GM12872 (cell line): ENCODE results near the gene C12orf75.

ENCODE experiments used
- TF ChIP-seq, protein P1 (sequence below): IDR thresholded peaks from 3 replicates; pipeline ENCODE4 v1.5.1; 2011; ENCODE audit warnings: low read depth, mild to moderate bottlenecking, low read length, moderate library complexity; ENCODE audit not compliant: insufficient read depth

C12orf75 gene

DNA sequence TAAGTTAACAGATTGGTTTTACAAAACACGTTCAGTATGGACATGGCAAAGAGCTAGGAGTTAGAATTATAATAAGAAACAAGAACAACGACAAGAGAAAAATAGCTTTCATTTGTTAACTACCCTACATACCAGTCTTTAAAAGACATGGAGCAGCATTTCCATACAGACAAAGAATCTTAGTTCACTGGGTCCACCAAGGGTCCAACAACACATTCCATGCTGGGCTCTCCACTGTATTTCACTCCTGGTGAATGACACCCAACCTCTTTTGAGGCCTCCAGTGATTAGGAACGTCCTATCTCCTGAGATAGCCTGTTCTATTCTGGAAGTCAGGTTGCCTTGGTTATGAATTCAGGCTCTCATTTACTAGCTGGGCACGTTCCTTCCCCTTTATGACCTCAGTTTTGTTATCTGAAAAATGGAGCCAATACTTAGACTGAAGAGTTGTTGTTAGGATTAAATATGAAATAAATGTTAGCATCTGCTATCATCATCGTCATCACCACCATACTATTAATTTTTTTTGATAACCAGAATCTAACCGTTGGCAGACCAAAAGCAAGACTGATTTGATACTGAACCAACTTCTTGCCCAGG is 37.7 kb downstream of the C12orf75 start:
- TF ChIP-seq, protein P1, sequence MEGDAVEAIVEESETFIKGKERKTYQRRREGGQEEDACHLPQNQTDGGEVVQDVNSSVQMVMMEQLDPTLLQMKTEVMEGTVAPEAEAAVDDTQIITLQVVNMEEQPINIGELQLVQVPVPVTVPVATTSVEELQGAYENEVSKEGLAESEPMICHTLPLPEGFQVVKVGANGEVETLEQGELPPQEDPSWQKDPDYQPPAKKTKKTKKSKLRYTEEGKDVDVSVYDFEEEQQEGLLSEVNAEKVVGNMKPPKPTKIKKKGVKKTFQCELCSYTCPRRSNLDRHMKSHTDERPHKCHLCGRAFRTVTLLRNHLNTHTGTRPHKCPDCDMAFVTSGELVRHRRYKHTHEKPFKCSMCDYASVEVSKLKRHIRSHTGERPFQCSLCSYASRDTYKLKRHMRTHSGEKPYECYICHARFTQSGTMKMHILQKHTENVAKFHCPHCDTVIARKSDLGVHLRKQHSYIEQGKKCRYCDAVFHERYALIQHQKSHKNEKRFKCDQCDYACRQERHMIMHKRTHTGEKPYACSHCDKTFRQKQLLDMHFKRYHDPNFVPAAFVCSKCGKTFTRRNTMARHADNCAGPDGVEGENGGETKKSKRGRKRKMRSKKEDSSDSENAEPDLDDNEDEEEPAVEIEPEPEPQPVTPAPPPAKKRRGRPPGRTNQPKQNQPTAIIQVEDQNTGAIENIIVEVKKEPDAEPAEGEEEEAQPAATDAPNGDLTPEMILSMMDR: no peak

DNA sequence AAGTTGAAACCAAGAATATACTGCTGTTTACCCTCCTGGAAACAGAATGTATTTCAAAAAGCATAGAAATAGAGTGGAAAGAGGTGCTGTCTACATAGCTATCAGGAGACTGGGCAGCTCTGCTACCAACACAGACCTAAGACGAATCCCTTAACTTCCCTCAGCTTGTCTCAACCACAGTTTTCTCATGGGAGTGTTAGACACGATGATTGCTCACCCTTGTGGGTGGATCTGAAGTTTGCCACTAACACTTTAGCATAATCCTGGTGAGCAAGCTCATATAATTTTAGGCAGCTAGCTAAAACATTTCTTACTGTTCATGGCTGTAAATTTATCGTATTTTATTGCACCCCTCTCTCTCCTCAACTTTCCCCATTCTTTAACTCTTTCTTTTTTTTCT is 38.5 kb downstream of the C12orf75 start:
- TF ChIP-seq, protein P1: no peak

DNA sequence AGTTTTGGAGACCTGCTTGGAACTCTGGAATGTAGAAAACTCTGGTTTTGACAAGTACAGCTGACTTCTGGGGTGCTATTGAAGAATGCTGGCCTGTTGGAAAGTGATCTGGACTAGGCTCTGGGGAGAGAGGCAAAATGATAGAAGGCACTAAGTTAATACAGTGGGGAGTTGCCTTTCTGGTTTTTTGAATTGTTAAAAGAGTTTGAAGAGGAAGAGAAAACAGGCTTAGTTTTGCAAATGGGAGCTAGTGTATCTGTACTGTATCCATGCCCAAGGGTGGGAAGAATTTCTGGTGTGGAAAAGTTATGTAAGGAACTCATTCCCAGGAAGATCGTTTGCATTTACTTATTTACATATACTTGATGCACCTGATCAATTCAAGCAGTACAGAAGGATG is 43.8 kb downstream of the C12orf75 start:
- TF ChIP-seq, protein P1: no peak

DNA sequence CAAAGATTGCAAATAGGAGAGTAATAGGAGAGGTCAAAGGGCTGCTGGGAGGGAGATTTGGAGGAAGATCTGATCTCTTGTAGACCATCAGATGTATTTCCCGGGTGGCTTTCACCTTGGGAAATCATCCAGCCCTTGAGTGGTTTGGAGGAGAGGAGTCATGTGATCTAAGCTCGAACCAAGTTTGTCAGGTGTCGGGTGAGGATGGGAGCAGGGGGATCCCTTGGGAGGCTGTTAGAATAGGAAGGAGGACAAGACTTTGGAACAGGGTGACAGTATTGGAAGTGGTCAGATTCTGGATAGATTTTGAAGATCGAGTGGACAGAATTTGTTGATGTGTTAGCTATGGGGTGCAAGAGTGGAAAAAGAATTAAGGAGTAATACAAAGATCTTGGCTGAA is 46.6 kb downstream of the C12orf75 start:
- TF ChIP-seq, protein P1: no peak

DNA sequence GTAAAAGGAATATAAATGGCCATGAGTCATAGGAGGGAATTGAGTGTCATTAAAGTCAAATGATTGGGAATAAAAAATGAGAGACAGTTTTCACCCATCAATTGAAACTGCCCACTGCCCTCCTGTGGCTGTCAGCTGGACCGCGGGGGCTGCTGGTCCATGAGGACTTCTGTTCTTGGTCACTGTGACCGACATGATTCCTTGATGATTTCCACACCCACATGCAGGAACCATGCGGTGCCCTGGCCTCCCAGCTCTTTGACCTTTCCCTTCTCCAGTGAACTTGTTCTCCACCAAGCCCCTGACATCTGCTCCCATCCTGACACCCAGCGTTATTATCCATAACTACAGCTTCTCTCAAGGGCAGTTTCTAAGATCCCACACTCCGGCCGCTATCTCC is 48.4 kb downstream of the C12orf75 start:
- TF ChIP-seq, protein P1: peak; percentile 30; the same call in 1 of the 3 replicates

DNA sequence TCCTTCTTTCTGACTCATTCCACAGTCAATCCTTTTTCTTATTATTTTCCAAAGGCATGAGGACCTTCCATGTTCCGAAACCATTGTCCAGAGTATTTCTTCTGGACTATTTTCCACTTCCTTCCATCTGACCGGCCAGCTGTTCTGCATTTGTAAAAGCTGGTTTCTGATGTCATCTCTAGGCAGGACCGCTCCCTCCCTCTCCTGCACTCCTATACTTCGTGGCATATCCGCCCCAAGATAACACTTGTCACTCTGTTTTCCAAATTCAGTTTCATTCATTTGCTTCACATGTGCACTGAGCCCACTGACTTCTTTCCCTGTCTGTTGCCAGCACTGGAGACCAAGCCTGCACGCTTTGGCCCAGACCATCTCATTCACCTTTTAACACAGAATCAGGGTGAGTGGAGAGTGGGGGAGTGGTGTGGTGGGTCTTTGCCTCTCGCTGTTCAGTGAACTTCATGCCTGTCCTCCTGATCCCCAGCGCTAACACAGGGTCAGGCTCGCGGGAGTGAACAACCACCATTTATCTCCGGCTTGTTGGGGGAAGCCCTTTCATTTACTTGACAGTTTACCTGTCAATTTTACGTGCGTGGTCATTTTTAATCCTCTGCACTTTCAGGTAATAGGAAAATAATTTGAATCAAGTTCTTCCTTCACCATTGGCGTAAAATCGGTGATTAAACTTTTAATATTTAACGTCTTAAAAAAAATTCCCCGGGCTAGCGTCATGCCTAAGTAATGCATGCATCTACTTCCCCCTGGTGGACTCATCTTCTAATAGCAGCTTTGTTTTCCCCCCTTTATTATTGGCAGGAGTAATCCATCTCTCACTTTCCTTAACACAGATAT is 52.5 kb downstream of the C12orf75 start:
- TF ChIP-seq, protein P1: peak; percentile 61; the same call in 2 of the 3 replicates

DNA sequence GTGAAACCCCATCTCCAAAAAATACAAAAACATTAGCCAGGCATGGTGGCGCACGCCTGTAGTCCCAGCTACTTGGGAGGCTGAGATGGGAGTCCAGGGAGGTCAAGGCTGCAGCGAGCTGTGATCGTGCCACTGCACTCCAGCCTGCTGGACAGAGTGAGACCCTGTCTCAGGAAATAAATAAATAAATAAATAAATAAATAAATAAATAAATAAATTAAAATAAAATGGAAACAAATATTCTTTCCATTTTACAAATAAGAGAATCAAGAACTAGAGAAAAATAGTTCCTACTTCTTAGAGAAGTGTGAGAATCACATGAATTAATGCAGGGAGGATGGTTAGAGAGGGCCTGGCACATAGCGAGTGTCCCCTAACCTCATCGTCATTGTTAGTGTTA is 53.7 kb downstream of the C12orf75 start:
- TF ChIP-seq, protein P1: no peak
